Measurements from ENCODE around the gene NKX1-1. TPM values are rescaled to one million over a fixed set of nuclear protein-coding genes. Genes with fewer than 3 reads are reported as not detected.

NKX1-1 gene
- total RNA-seq, 1 donor from 2014 or later = not detected

DNA sequence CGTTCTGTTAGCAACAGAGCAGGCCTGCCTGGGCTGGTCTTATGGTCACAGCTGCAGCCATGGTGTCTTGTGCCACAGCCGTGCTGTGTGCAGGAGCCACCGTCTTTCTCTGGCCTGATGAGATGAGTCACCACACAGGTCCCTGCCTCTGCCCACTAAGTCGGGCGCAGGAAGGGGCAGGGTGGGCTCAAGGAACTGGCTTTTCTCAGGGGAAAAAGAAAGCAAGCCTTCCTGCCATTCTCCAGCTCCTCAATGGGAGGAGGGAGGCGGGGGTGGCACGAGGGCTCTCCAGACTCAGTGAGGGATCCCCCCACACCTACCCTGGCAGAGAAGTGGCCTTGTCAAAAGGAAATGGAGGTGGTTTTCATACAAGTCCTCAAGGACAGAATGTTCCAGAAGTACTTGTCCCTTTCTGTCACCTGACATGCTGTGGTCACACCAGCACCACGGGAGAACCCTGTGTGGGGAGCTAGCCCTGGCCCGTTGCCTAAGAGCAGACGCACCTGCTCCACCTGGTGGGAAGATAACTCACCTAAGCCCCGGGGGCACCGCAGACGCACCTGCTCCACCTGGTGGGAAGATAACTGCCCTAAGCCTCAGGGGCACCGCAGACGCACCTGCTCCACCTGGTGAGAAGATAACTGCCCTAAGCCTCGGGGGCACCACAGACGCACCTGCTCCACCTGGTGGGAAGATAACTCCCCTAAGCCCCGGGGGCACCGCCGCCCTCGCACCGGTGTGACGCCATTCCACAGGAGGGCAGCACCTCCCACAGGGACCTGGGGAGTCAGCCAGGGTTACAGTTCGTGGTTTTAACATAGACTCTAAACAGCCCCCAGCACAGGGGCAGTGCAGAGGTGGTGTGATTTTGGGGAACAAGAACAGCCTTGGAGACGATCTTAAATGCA, 40.7 kb downstream of the NKX1-1 start:
- no peak overlapping the region for H3K27ac Mint-ChIP-seq
- no peak for DNase-seq (ENCODE audit: extremely low spot score, unreplicated experiment)
- H3K4me1 Mint-ChIP-seq (ENCODE audit: unreplicated experiment) = peaks cover 6% of the 10 kb centered on the region

DNA sequence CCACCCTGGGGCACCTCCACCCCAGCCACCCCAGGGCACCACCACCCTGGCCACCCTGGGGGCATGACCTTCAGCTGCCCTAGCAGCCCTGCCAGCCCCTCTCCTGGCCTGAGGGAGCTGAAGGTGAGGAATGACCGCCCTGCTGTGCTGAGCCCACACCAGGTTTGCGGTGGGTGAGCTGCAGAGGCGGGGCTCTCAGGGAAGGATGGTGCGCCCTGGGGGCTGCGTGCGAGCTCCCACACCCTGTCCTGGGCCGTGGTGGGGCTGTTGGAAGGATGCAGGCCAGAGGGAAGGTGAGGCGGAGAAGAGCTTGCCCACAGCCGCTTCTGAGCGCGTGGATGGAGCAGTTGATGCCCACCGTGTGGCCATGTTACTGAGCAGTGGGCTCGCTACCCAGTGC, 41.5 kb downstream of the NKX1-1 start:
- no peak for DNase-seq (ENCODE audit: extremely low spot score, unreplicated experiment)
- H3K9me3 Mint-ChIP-seq = no peaks in the 10 kb centered on the region
- no peaks in the 10 kb centered on the region for H3K27me3 Mint-ChIP-seq
- H3K27ac Mint-ChIP-seq = no peak overlapping the region
- no peak overlapping the region for H3K4me3 Mint-ChIP-seq
- H3K4me1 Mint-ChIP-seq (ENCODE audit: unreplicated experiment) = peaks cover 5% of the 10 kb centered on the region
- H3K36me3 Mint-ChIP-seq = peaks cover 4% of the 10 kb centered on the region
- no peak for TF ChIP-seq CTCF (conservative IDR thresholded peaks at IDR 0.05)

More for the DNA sequence above, 40.7 kb downstream of the NKX1-1 start:
- peaks cover 5% of the 10 kb centered on the region for H3K36me3 Mint-ChIP-seq
- TF ChIP-seq CTCF (conservative IDR thresholded peaks at IDR 0.05) = no peak
- H3K27me3 Mint-ChIP-seq = no peaks in the 10 kb centered on the region
- H3K9me3 Mint-ChIP-seq = no peaks in the 10 kb centered on the region
- H3K4me3 Mint-ChIP-seq = no peak overlapping the region

- Mint-ChIP-seq H3K27ac (no peak overlapping the region), H3K4me1 (ENCODE audit: unreplicated experiment) (no peaks in the 10 kb centered on the region), H3K36me3 (no peaks in the 10 kb centered on the region), H3K4me3 (no peak overlapping the region), H3K9me3 (no peaks in the 10 kb centered on the region), H3K27me3 (no peaks in the 10 kb centered on the region)
- DNase-seq (ENCODE audit: extremely low spot score, unreplicated experiment) = no peak
- TF ChIP-seq CTCF (conservative IDR thresholded peaks at IDR 0.05) = no peak
These were observed 42.0 kb downstream of the NKX1-1 start for GRCh38 chr4:1364217-1364616.

- peak overlapping the region; percentile 6 for H3K27ac Mint-ChIP-seq
- no peaks in the 10 kb centered on the region for H3K36me3 Mint-ChIP-seq
- H3K4me3 Mint-ChIP-seq = no peak overlapping the region
- no peaks in the 10 kb centered on the region for H3K9me3 Mint-ChIP-seq
- no peak for TF ChIP-seq CTCF (conservative IDR thresholded peaks at IDR 0.05)
- H3K4me1 Mint-ChIP-seq (ENCODE audit: unreplicated experiment) = no peaks in the 10 kb centered on the region
- no peaks in the 10 kb centered on the region for H3K27me3 Mint-ChIP-seq
- no peak for DNase-seq (ENCODE audit: extremely low spot score, unreplicated experiment)
These were observed 42.7 kb downstream of the NKX1-1 start for GRCh38 chr4:1363513-1363912.

- TF ChIP-seq CTCF (conservative IDR thresholded peaks at IDR 0.05) = no peak
- Mint-ChIP-seq H3K36me3 (no peaks in the 10 kb centered on the region), H3K4me1 (ENCODE audit: unreplicated experiment) (no peaks in the 10 kb centered on the region), H3K27ac (no peak overlapping the region), H3K9me3 (no peaks in the 10 kb centered on the region), H3K4me3 (no peak overlapping the region), H3K27me3 (no peaks in the 10 kb centered on the region)
- DNase-seq (ENCODE audit: extremely low spot score, unreplicated experiment) = no peak
These were observed 43.7 kb downstream of the NKX1-1 start for GRCh38 chr4:1362521-1362920.
